ENCODE results near the gene ITIH4.

GRCh38 chr3:52798376-52798977, 32.0 kb downstream of the ITIH4 start:
- TF ChIP-seq POLR2AphosphoS5 (IDR thresholded peaks at IDR 0.05) (no peak), POLR2A (IDR thresholded peaks at IDR 0.05; ENCODE audit: low read depth) (no peak), CTCF (IDR thresholded peaks at IDR 0.05) (no peak), EP300 (IDR thresholded peaks at IDR 0.05) (no peak)

Measured in esophagus muscularis mucosa (tissue), 4 donors.